Type B pancreatic cell (in vitro differentiated cells): ENCODE measurements around the gene HPGDS. TPM values are rescaled to one million over a fixed set of nuclear protein-coding genes. Genes with fewer than 3 reads are reported as not detected.

Source experiments
- DNase-seq: peaks from one replicate; pipeline ENCODE4 v3.0.0; 2021; ENCODE audit warnings: mixed read lengths; ENCODE audit not compliant: unreplicated experiment; ENCODE audit errors: extremely low spot score
- H3K27ac Mint-ChIP-seq: 2 replicates; pipeline ENCODE4 v1.8.0; 2021; ENCODE audit warnings: mild to moderate bottlenecking, mixed read lengths
- H3K27me3 Mint-ChIP-seq: 2 replicates; pipeline ENCODE4 v1.8.0; 2021; ENCODE audit warnings: mixed read lengths
- H3K36me3 Mint-ChIP-seq: 2 replicates; pipeline ENCODE4 v1.8.0; 2021; ENCODE audit warnings: mixed read lengths
- H3K4me1 Mint-ChIP-seq: one replicate; pipeline ENCODE4 v1.8.0; 2021; ENCODE audit warnings: mixed read lengths; ENCODE audit not compliant: unreplicated experiment
- H3K4me3 Mint-ChIP-seq: 2 replicates; pipeline ENCODE4 v1.8.0; 2021; ENCODE audit warnings: mild to moderate bottlenecking, mixed read lengths
- H3K9me3 Mint-ChIP-seq: 2 replicates; pipeline ENCODE4 v1.8.0; 2021; ENCODE audit warnings: mixed read lengths
- CTCF ChIP-seq: fragments of 200-600 bp; sonication (generic); conservative IDR thresholded peaks from 2 replicates; pipeline ENCODE4 v1.5.0; 2021; ENCODE audit warnings: antibody characterized with exemption, mild to moderate bottlenecking
- total RNA-seq: library from RNA; stranded (reverse); gene quantifications from 2 replicates; pipeline ENCODE4 v1.2.1, GENCODE V29; 2021; ENCODE audit warnings: low replicate concordance

HPGDS gene
- total RNA-seq, 1 donor from 2014 or later = not detected

- Mint-ChIP-seq H3K9me3 (no peaks in the 10 kb centered on the region), H3K4me1 (no peaks in the 10 kb centered on the region), H3K4me3 (no peak overlapping the region), H3K27me3 (no peaks in the 10 kb centered on the region), H3K36me3 (no peaks in the 10 kb centered on the region), H3K27ac (no peak overlapping the region)
- no peak for TF ChIP-seq CTCF
- no peak for DNase-seq
These were observed 35.3 kb downstream of the HPGDS start for GRCh38 chr4:94307231-94307871.

GRCh38 chr4:94306713-94307112, 35.9 kb downstream of the HPGDS start:
- Mint-ChIP-seq H3K9me3 (no peaks in the 10 kb centered on the region), H3K27me3 (no peaks in the 10 kb centered on the region), H3K36me3 (no peaks in the 10 kb centered on the region), H3K4me1 (no peaks in the 10 kb centered on the region), H3K4me3 (no peak overlapping the region), H3K27ac (no peak overlapping the region)
- no peak for DNase-seq
- no peak for TF ChIP-seq CTCF

DNA sequence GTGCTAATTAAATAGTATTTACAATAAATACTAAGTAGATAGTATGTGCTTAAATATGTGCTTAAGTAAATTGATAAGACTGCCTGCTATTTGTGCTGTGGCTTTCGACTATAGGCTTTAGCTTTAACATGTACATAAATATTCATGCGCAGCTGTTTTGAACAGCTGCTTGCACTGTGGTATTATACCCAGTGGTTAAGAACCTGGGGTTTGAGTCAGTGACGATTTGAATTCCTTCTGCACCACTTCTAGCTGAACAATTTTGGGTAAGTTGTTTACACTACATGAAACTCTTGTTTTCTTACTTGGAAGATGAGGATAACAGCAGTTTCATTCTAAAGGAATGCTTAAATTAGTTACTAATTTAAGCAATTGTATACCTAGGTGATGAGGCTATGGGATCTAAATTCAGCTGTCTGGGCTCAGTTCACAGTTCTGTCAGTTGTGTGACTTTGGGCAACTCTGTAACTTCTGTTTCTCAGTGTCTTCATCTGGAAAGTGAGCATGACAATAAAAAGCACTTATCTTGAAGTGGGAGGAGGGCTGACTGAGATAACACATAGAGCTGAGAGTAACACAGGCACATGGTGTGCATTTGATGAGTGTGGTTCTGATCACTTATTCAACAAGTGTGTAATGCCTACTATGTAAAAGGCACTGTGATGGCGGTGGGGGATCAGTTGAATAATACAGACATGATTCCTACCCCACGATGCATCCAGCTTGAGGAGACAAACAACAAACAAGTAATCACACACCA, 37.0 kb downstream of the HPGDS start:
- H3K27ac Mint-ChIP-seq = no peak overlapping the region
- H3K4me3 Mint-ChIP-seq = no peak overlapping the region
- H3K9me3 Mint-ChIP-seq = no peaks in the 10 kb centered on the region
- DNase-seq = no peak
- no peak for TF ChIP-seq CTCF
- H3K27me3 Mint-ChIP-seq = no peaks in the 10 kb centered on the region
- H3K36me3 Mint-ChIP-seq = no peaks in the 10 kb centered on the region
- H3K4me1 Mint-ChIP-seq = no peaks in the 10 kb centered on the region

DNA sequence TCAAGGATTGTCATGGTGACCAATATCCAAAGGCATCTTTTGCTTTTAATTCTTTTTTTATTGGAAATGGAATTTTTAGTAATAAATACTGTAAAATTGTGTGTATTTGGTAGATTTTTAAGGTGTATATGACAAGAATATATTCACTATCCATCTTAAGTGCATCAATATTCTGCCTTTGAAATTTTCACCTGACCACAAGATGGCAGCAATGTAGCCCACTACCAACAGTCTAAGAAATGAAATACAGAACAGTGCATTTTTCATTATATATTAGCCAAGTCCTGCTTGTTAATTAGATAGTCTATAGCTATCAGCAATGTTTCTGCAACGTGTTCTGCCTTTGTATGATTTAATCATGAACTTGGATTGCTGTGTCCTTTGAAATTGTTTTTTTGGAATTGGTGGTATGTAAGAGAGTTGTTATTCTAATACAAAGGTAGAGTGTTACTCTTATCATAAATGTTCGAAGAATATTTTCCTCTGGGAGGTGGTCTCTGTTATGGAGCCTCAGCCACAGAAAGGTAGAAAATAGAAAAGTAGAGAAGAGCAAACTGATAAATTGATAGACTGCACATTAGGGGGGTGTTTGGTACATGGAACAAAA, 38.2 kb downstream of the HPGDS start:
- Mint-ChIP-seq H3K36me3 (no peaks in the 10 kb centered on the region), H3K9me3 (no peaks in the 10 kb centered on the region), H3K4me1 (no peaks in the 10 kb centered on the region), H3K27ac (no peak overlapping the region), H3K27me3 (no peaks in the 10 kb centered on the region), H3K4me3 (no peak overlapping the region)
- peak; percentile 83 for TF ChIP-seq CTCF
- no peak for DNase-seq

- no peaks in the 10 kb centered on the region for H3K27me3 Mint-ChIP-seq
- no peak overlapping the region for H3K4me3 Mint-ChIP-seq
- H3K27ac Mint-ChIP-seq = no peak overlapping the region
- no peaks in the 10 kb centered on the region for H3K4me1 Mint-ChIP-seq
- H3K36me3 Mint-ChIP-seq = no peaks in the 10 kb centered on the region
- no peak for DNase-seq
- H3K9me3 Mint-ChIP-seq = no peaks in the 10 kb centered on the region
- TF ChIP-seq CTCF = no peak
These were observed 40.4 kb downstream of the HPGDS start for GRCh38 chr4:94302191-94302590.
